ENCODE measurements around the gene DPP9. TPM values are rescaled to one million over a fixed set of nuclear protein-coding genes. Genes with fewer than 3 reads are reported as not detected.

The DPP9 gene
- total RNA-seq, 1 experiment from 2014 or later = 34.8 TPM

- Histone ChIP-seq H3K9me3 (ENCODE audit: low read length) (no peaks in the 10 kb centered on the region), H4K20me1 (ENCODE audit: insufficient read depth, low read depth, low read length) (no peaks in the 10 kb centered on the region), H3K9ac (ENCODE audit: low read length) (no peak overlapping the region), H3K79me2 (ENCODE audit: low read length) (no peaks in the 10 kb centered on the region), H3K27me3 (ENCODE audit: low read length) (no peaks in the 10 kb centered on the region), H3K4me2 (ENCODE audit: low read depth, low read length, poor library complexity, severe bottlenecking) (no peak overlapping the region), H3K4me3 (ENCODE audit: low read length) (no peak overlapping the region), H3K27ac (ENCODE audit: low read length) (no peak overlapping the region), H3K4me1 (ENCODE audit: low read length) (peaks cover 3% of the 10 kb centered on the region; the same call in 1 of the 2 replicates), H3K9me2 (replicated peaks; ENCODE audit: insufficient read depth, low read length) (no peaks in the 10 kb centered on the region), H3K36me3 (ENCODE audit: insufficient read depth, low read length) (no peaks in the 10 kb centered on the region), H2AFZ (ENCODE audit: low read length) (no peak overlapping the region)
- peak; percentile 91 for DNase-seq
Measured at GRCh38 chr19:4732680-4733114, 9.1 kb upstream of the DPP9 start.

DNA sequence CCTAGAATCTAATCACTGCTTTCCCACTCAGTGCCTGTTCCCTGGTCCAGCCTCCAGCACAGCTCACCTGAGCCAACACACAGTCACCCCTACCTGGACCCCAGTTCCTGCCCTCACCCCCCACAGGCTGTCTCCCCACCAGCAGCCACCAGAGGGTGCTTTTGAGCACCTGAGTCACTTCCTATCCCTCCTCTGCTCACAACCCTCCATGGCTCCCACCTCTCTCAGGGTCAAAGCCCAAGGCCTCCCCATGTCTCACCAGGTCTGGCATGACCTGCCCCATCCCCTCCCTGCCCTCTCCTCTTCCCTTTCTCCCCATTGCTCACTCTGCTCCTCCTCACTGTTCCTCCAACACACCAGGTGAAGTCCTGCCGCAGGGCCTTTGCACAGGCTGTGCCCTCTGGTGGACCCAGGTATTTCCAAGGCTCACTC, 7.1 kb upstream of the DPP9 start:
- Histone ChIP-seq H3K4me2 (ENCODE audit: low read depth, low read length, poor library complexity, severe bottlenecking) (no peak overlapping the region), H3K79me2 (ENCODE audit: low read length) (no peaks in the 10 kb centered on the region), H3K9me2 (replicated peaks; ENCODE audit: insufficient read depth, low read length) (no peaks in the 10 kb centered on the region), H4K20me1 (ENCODE audit: insufficient read depth, low read depth, low read length) (no peaks in the 10 kb centered on the region), H3K27me3 (ENCODE audit: low read length) (no peaks in the 10 kb centered on the region), H3K27ac (ENCODE audit: low read length) (no peak overlapping the region), H3K9ac (ENCODE audit: low read length) (no peak overlapping the region), H2AFZ (ENCODE audit: low read length) (no peak overlapping the region), H3K4me3 (ENCODE audit: low read length) (no peak overlapping the region), H3K4me1 (ENCODE audit: low read length) (no peaks in the 10 kb centered on the region), H3K36me3 (ENCODE audit: insufficient read depth, low read length) (peaks cover 2% of the 10 kb centered on the region; the same call in 1 of the 2 replicates), H3K9me3 (ENCODE audit: low read length) (no peaks in the 10 kb centered on the region)
- DNase-seq = peak; percentile 86

DNA sequence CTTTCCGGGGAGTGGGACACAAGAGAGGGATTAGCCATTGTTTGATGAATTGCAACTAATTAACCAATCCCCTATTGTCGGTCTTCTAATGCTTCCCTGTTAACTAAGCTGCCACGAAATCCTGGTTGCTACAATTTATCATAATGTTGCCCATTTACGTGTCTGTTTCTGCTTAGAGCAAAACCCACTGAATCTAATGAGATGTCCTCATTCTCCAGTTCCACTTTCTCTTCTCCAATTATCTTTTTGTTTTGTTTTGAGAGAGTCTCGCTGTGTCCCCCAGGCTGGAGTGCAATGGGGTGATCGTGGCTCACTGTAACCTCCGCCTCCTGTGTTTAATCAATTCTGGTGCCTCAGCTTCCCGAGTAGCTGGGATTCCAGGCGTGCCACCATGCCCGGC, 5.2 kb upstream of the DPP9 start:
- Histone ChIP-seq H4K20me1 (ENCODE audit: insufficient read depth, low read depth, low read length) (no peaks in the 10 kb centered on the region), H3K9me3 (ENCODE audit: low read length) (no peaks in the 10 kb centered on the region), H3K4me1 (ENCODE audit: low read length) (peaks cover 7% of the 10 kb centered on the region), H3K9ac (ENCODE audit: low read length) (no peak overlapping the region), H3K79me2 (ENCODE audit: low read length) (peaks cover 4% of the 10 kb centered on the region; the same call in 1 of the 2 replicates), H3K36me3 (ENCODE audit: insufficient read depth, low read length) (peaks cover 11% of the 10 kb centered on the region; the same call in 1 of the 2 replicates), H2AFZ (ENCODE audit: low read length) (no peak overlapping the region), H3K4me3 (ENCODE audit: low read length) (no peak overlapping the region), H3K4me2 (ENCODE audit: low read depth, low read length, poor library complexity, severe bottlenecking) (no peak overlapping the region), H3K9me2 (replicated peaks; ENCODE audit: insufficient read depth, low read length) (no peaks in the 10 kb centered on the region), H3K27me3 (ENCODE audit: low read length) (no peaks in the 10 kb centered on the region), H3K27ac (ENCODE audit: low read length) (no peak overlapping the region)
- DNase-seq = no peak

GRCh38 chr19:4722671-4723594, 709 bp downstream of the DPP9 start:
- H3K36me3 ChIP-seq (ENCODE audit: insufficient read depth, low read length) = peaks cover 23% of the 10 kb centered on the region; the same call in 1 of the 2 replicates
- no peaks in the 10 kb centered on the region for H3K27me3 ChIP-seq (ENCODE audit: low read length)
- DNase-seq = peak; percentile 83
- H3K79me2 ChIP-seq (ENCODE audit: low read length) = peaks cover 37% of the 10 kb centered on the region
- H3K9ac ChIP-seq (ENCODE audit: low read length) = peak overlapping the region; percentile 91
- H4K20me1 ChIP-seq (ENCODE audit: insufficient read depth, low read depth, low read length) = peaks cover 15% of the 10 kb centered on the region
- H3K9me3 ChIP-seq (ENCODE audit: low read length) = no peaks in the 10 kb centered on the region
- peak overlapping the region; percentile 69 for H3K27ac ChIP-seq (ENCODE audit: low read length)
- peak overlapping the region; percentile 88 for H3K4me3 ChIP-seq (ENCODE audit: low read length)
- peaks cover 21% of the 10 kb centered on the region for H3K4me1 ChIP-seq (ENCODE audit: low read length)
- no peak overlapping the region for H2AFZ ChIP-seq (ENCODE audit: low read length)
- peak overlapping the region; percentile 77 for H3K4me2 ChIP-seq (ENCODE audit: low read depth, low read length, poor library complexity, severe bottlenecking)
- H3K9me2 ChIP-seq (replicated peaks; ENCODE audit: insufficient read depth, low read length) = no peaks in the 10 kb centered on the region

DNA sequence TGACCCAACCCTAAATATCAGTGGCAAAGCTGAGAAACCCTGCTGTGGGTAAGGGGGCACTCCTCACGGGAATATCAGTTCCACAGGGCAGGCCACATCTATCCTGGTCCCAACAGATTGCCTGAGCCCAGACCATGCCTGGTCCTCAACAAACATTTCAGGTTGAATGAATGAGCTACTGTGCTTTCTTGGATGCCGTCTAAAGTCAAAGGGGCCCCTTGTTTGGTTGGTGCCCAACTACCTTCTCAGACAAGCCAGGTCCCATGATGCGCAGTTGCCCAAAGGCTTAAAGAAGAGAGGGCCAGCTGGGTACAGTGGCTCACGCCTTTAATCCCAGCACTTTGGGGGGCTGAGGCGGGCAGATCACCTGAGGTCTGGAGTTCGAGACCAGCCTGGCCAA, 2.4 kb downstream of the DPP9 start:
- Histone ChIP-seq H3K27me3 (ENCODE audit: low read length) (no peaks in the 10 kb centered on the region), H3K9ac (ENCODE audit: low read length) (no peak overlapping the region), H3K9me2 (replicated peaks; ENCODE audit: insufficient read depth, low read length) (no peaks in the 10 kb centered on the region), H4K20me1 (ENCODE audit: insufficient read depth, low read depth, low read length) (peaks cover 15% of the 10 kb centered on the region), H3K79me2 (ENCODE audit: low read length) (peaks cover 37% of the 10 kb centered on the region), H3K4me3 (ENCODE audit: low read length) (no peak overlapping the region), H3K4me2 (ENCODE audit: low read depth, low read length, poor library complexity, severe bottlenecking) (no peak overlapping the region), H3K4me1 (ENCODE audit: low read length) (peaks cover 21% of the 10 kb centered on the region), H3K27ac (ENCODE audit: low read length) (no peak overlapping the region), H3K9me3 (ENCODE audit: low read length) (no peaks in the 10 kb centered on the region), H3K36me3 (ENCODE audit: insufficient read depth, low read length) (peaks cover 23% of the 10 kb centered on the region; the same call in 1 of the 2 replicates), H2AFZ (ENCODE audit: low read length) (no peak overlapping the region)
- no peak for DNase-seq

DNA sequence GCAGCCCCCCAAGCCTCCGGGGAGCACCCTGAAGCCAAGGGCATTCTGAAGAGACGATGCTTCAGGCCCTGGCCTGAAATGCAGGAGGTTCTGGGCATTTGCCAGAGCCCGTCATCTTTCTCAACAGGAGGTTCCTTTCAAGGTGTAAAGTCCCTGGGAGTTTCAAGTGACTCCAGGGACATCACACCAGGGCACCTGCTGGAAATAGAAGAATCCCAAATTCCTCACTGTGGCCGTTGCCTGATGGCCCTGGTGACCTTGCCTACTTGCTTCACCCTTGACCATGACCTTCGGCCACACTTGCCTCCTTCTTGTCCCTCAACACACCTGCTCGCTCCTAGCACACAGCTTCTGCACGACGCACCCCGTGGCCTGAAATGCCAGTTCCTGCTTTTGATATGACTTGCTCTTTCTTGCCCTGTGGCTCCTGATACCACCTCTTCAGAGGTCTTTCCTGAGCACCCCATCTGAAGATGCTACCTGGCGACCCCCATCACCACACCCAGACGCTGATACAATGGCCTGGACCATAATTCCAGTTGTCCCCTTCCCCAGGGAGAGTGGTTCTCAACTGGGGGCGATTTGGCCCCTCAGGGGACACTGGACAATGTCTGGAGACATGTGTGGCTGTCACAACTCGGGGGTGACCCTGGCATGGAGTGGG, 3.5 kb downstream of the DPP9 start:
- Histone ChIP-seq H3K36me3 (ENCODE audit: insufficient read depth, low read length) (peaks cover 17% of the 10 kb centered on the region), H3K4me2 (ENCODE audit: low read depth, low read length, poor library complexity, severe bottlenecking) (no peak overlapping the region), H3K9me2 (replicated peaks; ENCODE audit: insufficient read depth, low read length) (no peaks in the 10 kb centered on the region), H3K79me2 (ENCODE audit: low read length) (peaks cover 37% of the 10 kb centered on the region), H3K9me3 (ENCODE audit: low read length) (no peaks in the 10 kb centered on the region), H3K4me1 (ENCODE audit: low read length) (peaks cover 20% of the 10 kb centered on the region), H4K20me1 (ENCODE audit: insufficient read depth, low read depth, low read length) (peaks cover 15% of the 10 kb centered on the region), H3K27ac (ENCODE audit: low read length) (no peak overlapping the region), H3K9ac (ENCODE audit: low read length) (no peak overlapping the region), H2AFZ (ENCODE audit: low read length) (no peak overlapping the region), H3K27me3 (ENCODE audit: low read length) (no peaks in the 10 kb centered on the region), H3K4me3 (ENCODE audit: low read length) (no peak overlapping the region)
- DNase-seq = no peak

DNA sequence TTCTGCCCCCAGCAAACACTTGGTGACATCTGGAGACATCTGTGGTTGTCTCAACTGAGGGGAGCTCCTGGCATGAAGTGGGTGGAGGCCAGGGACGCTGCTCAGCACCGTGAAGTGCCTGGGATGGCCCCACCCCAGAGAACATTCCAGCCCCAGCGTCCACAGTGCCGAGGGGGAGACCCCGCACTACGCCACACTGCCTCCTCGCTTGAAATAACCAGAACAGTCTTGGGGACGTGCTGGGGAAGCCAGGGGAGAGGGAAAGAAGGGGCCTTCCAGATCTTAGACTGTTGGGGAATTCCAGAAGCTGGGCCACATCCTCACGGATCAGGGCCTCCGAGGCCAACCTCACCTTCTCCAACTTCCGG, 4.2 kb downstream of the DPP9 start:
- H3K27me3 ChIP-seq (ENCODE audit: low read length) = no peaks in the 10 kb centered on the region
- peaks cover 15% of the 10 kb centered on the region for H4K20me1 ChIP-seq (ENCODE audit: insufficient read depth, low read depth, low read length)
- H3K4me1 ChIP-seq (ENCODE audit: low read length) = peaks cover 13% of the 10 kb centered on the region
- H3K36me3 ChIP-seq (ENCODE audit: insufficient read depth, low read length) = peaks cover 14% of the 10 kb centered on the region
- H3K4me3 ChIP-seq (ENCODE audit: low read length) = no peak overlapping the region
- DNase-seq = no peak
- H3K27ac ChIP-seq (ENCODE audit: low read length) = no peak overlapping the region
- H3K9ac ChIP-seq (ENCODE audit: low read length) = no peak overlapping the region
- no peaks in the 10 kb centered on the region for H3K9me3 ChIP-seq (ENCODE audit: low read length)
- no peak overlapping the region for H2AFZ ChIP-seq (ENCODE audit: low read length)
- H3K9me2 ChIP-seq (replicated peaks; ENCODE audit: insufficient read depth, low read length) = no peaks in the 10 kb centered on the region
- H3K4me2 ChIP-seq (ENCODE audit: low read depth, low read length, poor library complexity, severe bottlenecking) = no peak overlapping the region
- H3K79me2 ChIP-seq (ENCODE audit: low read length) = peaks cover 33% of the 10 kb centered on the region
